ENCODE measurements around the gene SBK2. TPM values are rescaled to one million over a fixed set of nuclear protein-coding genes. Genes with fewer than 3 reads are reported as not detected.

Gene SBK2
- polyA plus RNA-seq, 1 donor = 0.66 TPM

DNA sequence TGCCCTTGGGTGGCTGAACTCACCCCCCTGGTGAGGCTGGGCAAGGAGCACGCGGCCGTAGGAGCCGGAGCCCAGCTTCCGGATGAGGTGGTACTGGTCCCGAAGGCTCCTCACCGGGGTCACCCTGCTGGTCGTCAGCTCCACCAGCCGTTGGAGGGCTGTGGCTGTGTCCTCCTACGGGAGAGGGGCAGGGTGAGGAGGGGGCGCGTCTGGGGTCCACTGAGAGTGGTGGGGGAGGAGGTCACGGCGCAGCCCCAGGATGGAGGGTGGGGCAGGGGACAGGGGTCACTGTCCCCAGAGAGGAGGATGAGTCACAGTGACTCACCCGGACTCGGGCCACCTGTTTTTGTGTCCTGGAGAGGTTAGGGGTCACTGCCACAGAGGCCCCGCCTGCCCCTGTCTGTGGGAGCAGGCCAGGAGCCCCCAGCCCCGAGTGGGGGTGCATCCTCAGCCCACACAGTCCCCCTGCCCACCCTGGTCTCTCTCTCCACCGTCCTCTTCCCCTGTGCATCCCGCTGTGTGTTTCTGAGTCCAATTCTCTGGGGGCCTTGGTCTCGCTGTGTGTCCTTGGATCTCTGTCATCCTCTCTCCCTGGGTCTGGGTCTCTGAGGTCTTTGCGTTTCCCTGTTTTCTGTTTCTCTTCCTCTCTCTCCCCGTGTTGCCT is 8.0 kb upstream of the SBK2 start:
- WGBS (ENCODE audit: insufficient coverage, low lambda C conversion rate) = 43% methylated on average over 2 of the region's 23 CpGs
- H3K27me3 ChIP-seq (ENCODE audit: control insufficient read depth, insufficient read depth, low read length) = peaks cover 6% of the 10 kb centered on the region
- H3K9me3 ChIP-seq (ENCODE audit: control insufficient read depth, low read depth, low read length) = no peaks in the 10 kb centered on the region
- H3K36me3 ChIP-seq (ENCODE audit: control insufficient read depth, insufficient read depth, low read length) = no peaks in the 10 kb centered on the region
- no peak overlapping the region for H3K27ac ChIP-seq (ENCODE audit: low read length)
- no peak for DNase-seq
- H3K4me3 ChIP-seq (ENCODE audit: low read length) = no peak overlapping the region
- peaks cover 5% of the 10 kb centered on the region for H3K4me1 ChIP-seq (ENCODE audit: control insufficient read depth, insufficient read depth, low read length)

DNA sequence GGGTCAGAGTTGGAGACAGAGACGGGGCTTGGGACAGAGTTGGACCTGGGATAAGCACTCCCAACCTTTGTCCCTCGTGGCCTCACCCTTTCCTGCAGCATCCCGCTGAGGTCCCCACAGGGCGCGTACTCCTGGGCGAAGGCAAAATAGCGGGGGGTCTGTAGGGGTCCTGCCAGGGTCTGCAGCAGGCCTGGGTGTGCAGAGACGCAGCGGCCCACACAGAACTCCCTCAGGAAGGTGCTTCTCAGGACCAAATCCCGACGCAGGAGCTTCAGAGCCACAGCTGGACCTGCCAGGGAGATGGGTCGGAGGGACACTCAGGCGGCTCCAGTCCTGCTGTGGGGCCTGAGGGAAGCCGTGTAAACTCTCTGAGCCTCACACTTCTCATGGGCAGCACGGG is 7.1 kb upstream of the SBK2 start:
- Histone ChIP-seq H3K27me3 (ENCODE audit: control insufficient read depth, insufficient read depth, low read length) (peaks cover 3% of the 10 kb centered on the region), H3K4me1 (ENCODE audit: control insufficient read depth, insufficient read depth, low read length) (no peaks in the 10 kb centered on the region), H3K27ac (ENCODE audit: low read length) (no peak overlapping the region), H3K4me3 (ENCODE audit: low read length) (no peak overlapping the region), H3K36me3 (ENCODE audit: control insufficient read depth, insufficient read depth, low read length) (no peaks in the 10 kb centered on the region), H3K9me3 (ENCODE audit: control insufficient read depth, low read depth, low read length) (no peaks in the 10 kb centered on the region)
- WGBS (ENCODE audit: insufficient coverage, low lambda C conversion rate) = no CpG with 5 or more reads among the region's 15 CpGs
- DNase-seq = no peak

DNA sequence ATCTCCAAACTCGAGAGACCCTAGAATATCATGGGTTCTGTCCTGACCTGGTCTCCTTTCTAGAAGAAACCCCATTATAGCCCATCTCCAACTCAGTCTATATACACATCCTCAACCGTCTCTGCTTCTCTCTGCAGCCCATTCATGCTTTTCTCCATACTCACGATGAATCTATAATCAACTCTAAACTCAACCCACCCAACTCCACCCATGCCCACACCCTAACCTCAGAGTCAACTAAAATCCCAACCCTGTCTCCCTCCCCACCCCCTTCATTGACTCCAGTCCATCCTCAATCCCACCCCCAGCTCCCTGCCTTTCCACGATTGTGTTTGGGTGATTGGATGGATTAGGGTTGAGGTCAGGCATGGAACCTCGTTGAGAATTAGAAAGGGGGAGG is 6.6 kb upstream of the SBK2 start:
- H3K27me3 ChIP-seq (ENCODE audit: control insufficient read depth, insufficient read depth, low read length) = peaks cover 3% of the 10 kb centered on the region
- H3K9me3 ChIP-seq (ENCODE audit: control insufficient read depth, low read depth, low read length) = no peaks in the 10 kb centered on the region
- no peak overlapping the region for H3K4me3 ChIP-seq (ENCODE audit: low read length)
- no peak for DNase-seq
- H3K36me3 ChIP-seq (ENCODE audit: control insufficient read depth, insufficient read depth, low read length) = no peaks in the 10 kb centered on the region
- H3K27ac ChIP-seq (ENCODE audit: low read length) = no peak overlapping the region
- 83% methylated on average over 1 of the region's 5 CpGs for WGBS (ENCODE audit: insufficient coverage, low lambda C conversion rate)
- H3K4me1 ChIP-seq (ENCODE audit: control insufficient read depth, insufficient read depth, low read length) = no peaks in the 10 kb centered on the region

DNA sequence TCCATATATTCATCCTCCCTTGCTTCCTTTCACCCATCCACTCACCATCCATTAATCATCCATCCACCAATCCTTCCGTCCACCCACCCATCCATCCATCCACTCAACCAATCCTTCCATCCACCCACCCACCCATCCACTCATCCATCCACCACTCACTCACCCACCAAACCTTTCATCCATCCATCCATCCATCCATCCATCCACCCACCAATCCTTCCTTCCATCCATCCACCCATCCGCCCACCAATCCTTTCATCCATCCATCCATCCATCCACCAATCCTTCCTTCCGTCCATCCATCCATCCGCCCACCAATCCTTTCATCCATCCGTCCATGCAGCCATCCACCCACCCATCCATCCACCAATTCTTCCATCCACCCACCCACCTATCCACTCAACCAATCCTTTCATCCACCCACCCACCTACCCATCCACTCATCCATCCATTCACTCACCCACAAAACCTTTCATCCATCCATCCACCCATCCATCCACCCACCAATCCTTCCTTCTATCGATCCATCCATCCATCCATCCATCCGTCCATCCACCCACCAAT is 5.4 kb upstream of the SBK2 start:
- no peak for DNase-seq
- H3K27me3 ChIP-seq (ENCODE audit: control insufficient read depth, insufficient read depth, low read length) = peaks cover 3% of the 10 kb centered on the region
- no peak overlapping the region for H3K27ac ChIP-seq (ENCODE audit: low read length)
- WGBS (ENCODE audit: insufficient coverage, low lambda C conversion rate) = 98% methylated on average over 7 of the region's 7 CpGs
- no peaks in the 10 kb centered on the region for H3K9me3 ChIP-seq (ENCODE audit: control insufficient read depth, low read depth, low read length)
- no peaks in the 10 kb centered on the region for H3K4me1 ChIP-seq (ENCODE audit: control insufficient read depth, insufficient read depth, low read length)
- H3K4me3 ChIP-seq (ENCODE audit: low read length) = no peak overlapping the region
- H3K36me3 ChIP-seq (ENCODE audit: control insufficient read depth, insufficient read depth, low read length) = no peaks in the 10 kb centered on the region

DNA sequence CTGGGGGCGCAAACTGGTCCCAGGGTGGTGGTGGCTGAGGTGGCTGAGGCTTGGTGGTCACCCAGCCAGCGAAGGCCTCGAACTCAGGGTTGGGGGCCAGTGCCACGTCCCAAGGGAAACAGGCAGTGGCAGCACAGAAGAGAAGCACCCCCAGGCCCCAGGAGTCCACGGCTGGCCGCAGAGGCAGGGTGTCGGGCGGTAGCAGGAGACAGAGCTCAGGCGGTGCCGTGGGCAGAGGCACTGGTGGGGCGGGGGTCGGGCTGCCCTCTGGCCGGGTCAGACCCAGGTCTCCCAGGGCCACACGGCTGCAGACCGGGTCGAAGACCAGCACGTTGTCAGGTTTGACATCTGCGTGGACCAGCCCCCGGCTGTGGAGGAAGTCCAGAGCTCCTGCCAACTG is 4.2 kb upstream of the SBK2 start:
- no CpG with 5 or more reads among the region's 19 CpGs for WGBS (ENCODE audit: insufficient coverage, low lambda C conversion rate)
- no peak for DNase-seq
- Histone ChIP-seq H3K27me3 (ENCODE audit: control insufficient read depth, insufficient read depth, low read length) (peaks cover 3% of the 10 kb centered on the region), H3K36me3 (ENCODE audit: control insufficient read depth, insufficient read depth, low read length) (no peaks in the 10 kb centered on the region), H3K9me3 (ENCODE audit: control insufficient read depth, low read depth, low read length) (no peaks in the 10 kb centered on the region), H3K4me3 (ENCODE audit: low read length) (no peak overlapping the region), H3K4me1 (ENCODE audit: control insufficient read depth, insufficient read depth, low read length) (no peaks in the 10 kb centered on the region), H3K27ac (ENCODE audit: low read length) (no peak overlapping the region)

DNA sequence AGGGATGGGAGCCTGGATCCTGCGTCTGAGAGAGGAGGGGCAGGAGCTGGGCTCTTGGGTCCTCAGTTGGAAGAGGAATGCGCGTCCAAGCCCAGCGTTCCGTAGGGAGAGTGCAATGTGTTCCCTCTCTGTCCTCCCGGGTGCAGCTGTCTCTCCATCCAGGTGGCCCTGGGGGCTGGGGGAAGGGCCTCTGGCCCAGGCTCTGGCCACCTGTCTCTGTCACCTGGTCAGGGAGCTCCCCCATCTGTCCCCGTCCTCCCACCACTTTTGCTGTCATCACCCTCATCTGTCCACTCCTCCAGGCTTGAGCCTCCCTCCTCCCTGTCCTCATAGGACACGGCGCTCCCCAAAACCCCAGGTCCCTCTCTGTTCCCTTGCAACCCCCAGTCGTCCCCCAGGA is 3.7 kb upstream of the SBK2 start:
- Histone ChIP-seq H3K27ac (ENCODE audit: low read length) (no peak overlapping the region), H3K27me3 (ENCODE audit: control insufficient read depth, insufficient read depth, low read length) (peaks cover 3% of the 10 kb centered on the region), H3K4me1 (ENCODE audit: control insufficient read depth, insufficient read depth, low read length) (no peaks in the 10 kb centered on the region), H3K36me3 (ENCODE audit: control insufficient read depth, insufficient read depth, low read length) (no peaks in the 10 kb centered on the region), H3K9me3 (ENCODE audit: control insufficient read depth, low read depth, low read length) (no peaks in the 10 kb centered on the region), H3K4me3 (ENCODE audit: low read length) (no peak overlapping the region)
- DNase-seq = no peak
- no CpG with 5 or more reads among the region's 10 CpGs for WGBS (ENCODE audit: insufficient coverage, low lambda C conversion rate)

DNA sequence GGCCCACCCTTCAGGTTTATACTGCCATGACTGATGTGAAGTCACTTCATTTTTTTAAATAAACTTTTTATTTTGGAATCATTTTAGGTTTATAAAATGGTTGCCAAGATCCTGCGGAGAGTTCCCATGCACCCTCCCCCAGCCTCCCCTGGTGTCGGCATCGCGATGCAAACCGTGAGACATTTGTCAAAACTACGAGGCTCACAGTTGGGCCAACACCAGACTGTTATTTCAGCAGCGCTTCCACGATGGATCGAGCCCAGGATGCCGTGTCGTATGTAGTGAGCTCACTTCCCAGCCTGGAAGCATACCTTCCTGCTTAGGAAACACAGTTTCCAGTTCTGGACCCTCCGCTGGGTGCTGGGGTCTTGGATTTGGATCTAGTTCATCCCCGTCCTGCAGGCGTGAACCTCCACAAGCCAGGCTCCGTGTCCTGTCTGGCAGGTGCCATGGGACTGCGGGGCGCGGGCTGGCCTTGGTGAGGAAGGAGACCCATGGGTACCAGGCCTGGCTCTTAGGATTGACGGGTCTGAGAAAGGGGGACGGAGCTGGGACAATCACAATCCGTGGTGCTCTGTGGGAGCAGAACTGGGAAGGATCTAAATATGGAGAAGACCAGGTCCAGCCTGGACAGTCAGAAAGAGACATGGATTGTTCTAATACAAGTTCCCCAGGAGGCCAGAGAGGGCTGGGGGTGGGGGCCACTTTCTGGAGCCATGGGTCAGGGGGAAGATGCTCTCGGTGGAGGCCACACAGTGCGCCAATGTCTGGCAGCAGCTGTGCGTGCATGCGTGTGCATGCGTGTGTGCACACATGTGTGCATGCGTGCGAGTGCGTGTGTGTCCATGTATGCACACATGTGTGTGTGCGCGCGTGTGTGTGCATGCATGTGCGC is 2.4 kb upstream of the SBK2 start:
- Histone ChIP-seq H3K4me3 (ENCODE audit: low read length) (no peak overlapping the region), H3K4me1 (ENCODE audit: control insufficient read depth, insufficient read depth, low read length) (no peaks in the 10 kb centered on the region), H3K36me3 (ENCODE audit: control insufficient read depth, insufficient read depth, low read length) (no peaks in the 10 kb centered on the region), H3K27ac (ENCODE audit: low read length) (no peak overlapping the region), H3K27me3 (ENCODE audit: control insufficient read depth, insufficient read depth, low read length) (no peaks in the 10 kb centered on the region), H3K9me3 (ENCODE audit: control insufficient read depth, low read depth, low read length) (no peaks in the 10 kb centered on the region)
- WGBS (ENCODE audit: insufficient coverage, low lambda C conversion rate) = 83% methylated on average over 1 of the region's 33 CpGs
- DNase-seq = no peak

DNA sequence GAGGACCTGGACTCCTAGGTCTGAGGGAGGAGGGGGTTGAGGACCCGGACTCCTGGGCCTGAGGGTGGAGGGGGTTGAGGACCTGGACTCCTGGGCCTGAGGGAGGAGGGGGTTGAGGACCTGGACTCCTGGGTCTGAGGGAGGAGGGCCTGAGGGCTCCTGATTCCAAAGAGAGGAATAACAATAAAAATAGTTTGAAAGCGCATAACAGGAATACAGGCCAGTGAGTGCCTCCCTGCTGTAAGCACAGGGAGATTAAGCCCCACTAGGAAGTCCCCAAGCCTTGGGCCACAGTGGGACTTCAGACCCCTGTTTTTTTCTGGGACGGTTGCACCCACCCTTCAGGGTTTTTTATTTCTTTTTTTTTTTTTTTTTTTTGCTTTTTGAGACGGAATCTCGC is 1.2 kb upstream of the SBK2 start:
- Histone ChIP-seq H3K9me3 (ENCODE audit: control insufficient read depth, low read depth, low read length) (no peaks in the 10 kb centered on the region), H3K4me1 (ENCODE audit: control insufficient read depth, insufficient read depth, low read length) (no peaks in the 10 kb centered on the region), H3K27ac (ENCODE audit: low read length) (no peak overlapping the region), H3K4me3 (ENCODE audit: low read length) (no peak overlapping the region), H3K36me3 (ENCODE audit: control insufficient read depth, insufficient read depth, low read length) (no peaks in the 10 kb centered on the region), H3K27me3 (ENCODE audit: control insufficient read depth, insufficient read depth, low read length) (no peaks in the 10 kb centered on the region)
- WGBS (ENCODE audit: insufficient coverage, low lambda C conversion rate) = no CpG with 5 or more reads among the region's 5 CpGs
- DNase-seq = no peak

DNA sequence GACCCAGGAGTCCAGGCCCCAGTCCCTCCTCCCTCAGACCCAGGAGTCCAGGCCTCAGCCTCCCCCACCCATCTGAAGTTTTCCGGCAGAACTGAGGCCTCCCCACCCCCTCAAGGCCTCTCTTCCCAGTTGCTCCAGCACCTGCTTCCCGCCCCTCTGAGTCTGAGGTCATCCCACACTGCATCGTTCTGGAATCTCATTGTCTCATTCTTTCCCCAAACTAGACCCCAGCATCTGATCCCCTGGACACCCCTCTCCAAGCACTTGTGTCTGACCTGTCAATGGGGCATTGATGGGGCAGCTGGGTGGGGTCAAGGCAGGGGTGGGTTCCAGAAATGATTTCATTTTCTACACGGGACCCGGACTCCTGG is 793 bp upstream of the SBK2 start:
- no peak overlapping the region for H3K4me3 ChIP-seq (ENCODE audit: low read length)
- no peak for DNase-seq
- no peaks in the 10 kb centered on the region for H3K4me1 ChIP-seq (ENCODE audit: control insufficient read depth, insufficient read depth, low read length)
- no peaks in the 10 kb centered on the region for H3K36me3 ChIP-seq (ENCODE audit: control insufficient read depth, insufficient read depth, low read length)
- no peak overlapping the region for H3K27ac ChIP-seq (ENCODE audit: low read length)
- no peaks in the 10 kb centered on the region for H3K27me3 ChIP-seq (ENCODE audit: control insufficient read depth, insufficient read depth, low read length)
- no peaks in the 10 kb centered on the region for H3K9me3 ChIP-seq (ENCODE audit: control insufficient read depth, low read depth, low read length)
- no CpG with 5 or more reads among the region's 5 CpGs for WGBS (ENCODE audit: insufficient coverage, low lambda C conversion rate)

DNA sequence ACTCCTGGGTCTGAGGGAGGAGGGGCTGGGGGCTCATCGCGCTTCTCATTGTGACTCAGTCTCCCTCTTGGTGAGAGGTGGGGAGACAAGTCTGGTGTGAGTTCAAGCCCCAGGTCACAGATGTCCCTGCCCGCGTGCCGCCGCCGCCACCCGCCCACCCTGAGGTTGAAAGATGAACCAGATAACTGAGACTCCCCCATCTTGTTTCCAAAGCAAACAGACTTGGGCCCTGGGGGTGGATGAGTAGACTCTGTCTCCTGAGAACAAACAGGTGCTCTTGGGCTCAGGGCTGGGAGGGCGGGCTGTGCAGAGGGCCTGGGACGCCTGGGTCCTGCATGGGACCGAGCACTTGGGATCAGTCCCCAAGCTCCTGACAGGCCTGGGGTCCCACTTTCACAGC is 567 bp downstream of the SBK2 start:
- Histone ChIP-seq H3K36me3 (ENCODE audit: control insufficient read depth, insufficient read depth, low read length) (no peaks in the 10 kb centered on the region), H3K27ac (ENCODE audit: low read length) (no peak overlapping the region), H3K4me3 (ENCODE audit: low read length) (no peak overlapping the region), H3K27me3 (ENCODE audit: control insufficient read depth, insufficient read depth, low read length) (no peaks in the 10 kb centered on the region), H3K9me3 (ENCODE audit: control insufficient read depth, low read depth, low read length) (no peaks in the 10 kb centered on the region), H3K4me1 (ENCODE audit: control insufficient read depth, insufficient read depth, low read length) (no peaks in the 10 kb centered on the region)
- no CpG with 5 or more reads among the region's 11 CpGs for WGBS (ENCODE audit: insufficient coverage, low lambda C conversion rate)
- no peak for DNase-seq

All from large intestine (tissue), 3 donors.